ENCODE measurements around the gene USP7. TPM values are rescaled to one million over a fixed set of nuclear protein-coding genes. Genes with fewer than 3 reads are reported as not detected.

Gene USP7
- polyA plus RNA-seq, 1 of the 3 experiments (the other 2 are of a cell fraction) = 8.6 TPM

GRCh38 chr16:8910811-8911210, 52.9 kb downstream of the USP7 start:
- no peak overlapping the region for H3K4me3 ChIP-seq (ENCODE audit: low read depth in 2 of 2, low read length in 1 of 2)
- WGBS (ENCODE audit: low lambda C conversion rate) = 100% methylated on average over 1 of the region's 1 CpG
- H3K79me2 ChIP-seq (ENCODE audit: insufficient read depth) = peaks cover 27% of the 10 kb centered on the region
- CTCF ChIA-PET = interaction anchor here (0.6 to 3.9 kb wide), 3 partner anchors 25 to 344 kb away, joined by 3 to 21 read pairs (median 10); no protein-coding TSS in a partner anchor
- no peak overlapping the region for H2AFZ ChIP-seq (ENCODE audit: low read depth)
- POLR2A ChIA-PET = no interaction called here
- H3K27me3 ChIP-seq (ENCODE audit: insufficient read depth) = no peaks in the 10 kb centered on the region
- H4K20me1 ChIP-seq (ENCODE audit: insufficient read depth) = peaks cover 5% of the 10 kb centered on the region
- no peak overlapping the region for H3K27ac ChIP-seq (ENCODE audit: low read depth in 2 of 2, low read length in 1 of 2)
- peaks cover 70 to 74% of the 10 kb centered on the region in 2 experiments for H3K36me3 ChIP-seq (replicated peaks in 1 of 2; ENCODE audit: control insufficient read depth in 1 of 2, insufficient read depth in 2 of 2, low read length in 1 of 2)
- H3K9me2 ChIP-seq = no peaks in the 10 kb centered on the region
- no peak overlapping the region for H3K9ac ChIP-seq
- H3K9me3 ChIP-seq = no peaks in the 10 kb centered on the region
- H3K4me2 ChIP-seq = no peak overlapping the region
- TF ChIP-seq FOXM1 (IDR thresholded peaks at IDR 0.05; ENCODE audit: low read depth) (no peak), RFX5 (IDR thresholded peaks at IDR 0.05; ENCODE audit: low read length) (no peak), FOSL2 (IDR thresholded peaks at IDR 0.05; ENCODE audit: borderline replicate concordance, low read depth) (no peak), SMC3 (IDR thresholded peaks at IDR 0.05; ENCODE audit: low read depth, low read length) (no peak), MAX (IDR thresholded peaks at IDR 0.05; ENCODE audit: low read depth) (no peak), YY1 (IDR thresholded peaks at IDR 0.05; ENCODE audit: low read depth) (no peak), MXI1 (IDR thresholded peaks at IDR 0.05; ENCODE audit: low read depth, low read length) (no peak), RCOR1 (IDR thresholded peaks at IDR 0.05; ENCODE audit: low read length) (no peak), RAD21 (IDR thresholded peaks at IDR 0.05; ENCODE audit: low read length) (no peak)
- no peak for DNase-seq
- no peaks in the 10 kb centered on the region; a peak in 1 of 4 replicates for H3K4me1 ChIP-seq (ENCODE audit: control insufficient read depth in 1 of 2, insufficient read depth in 2 of 2, low read depth in 1 of 2, low read length in 1 of 2)
- H3F3A ChIP-seq (replicated peaks; ENCODE audit: insufficient read depth) = peaks cover 11% of the 10 kb centered on the region

- Histone ChIP-seq H3K36me3 (replicated peaks in 1 of 2; ENCODE audit: control insufficient read depth in 1 of 2, insufficient read depth in 2 of 2, low read length in 1 of 2) (peaks cover 61 to 72% of the 10 kb centered on the region in 2 experiments), H3K4me1 (ENCODE audit: control insufficient read depth in 1 of 2, insufficient read depth in 2 of 2, low read depth in 1 of 2, low read length in 1 of 2) (no peaks in the 10 kb centered on the region; a peak in 1 of 4 replicates), H3K4me3 (ENCODE audit: low read depth in 2 of 2, low read length in 1 of 2) (no peak overlapping the region), H3K79me2 (ENCODE audit: insufficient read depth) (peaks cover 17% of the 10 kb centered on the region), H3K27ac (ENCODE audit: low read depth in 2 of 2, low read length in 1 of 2) (no peak overlapping the region), H3K9ac (no peak overlapping the region), H3F3A (replicated peaks; ENCODE audit: insufficient read depth) (peaks cover 8% of the 10 kb centered on the region), H3K27me3 (ENCODE audit: insufficient read depth) (no peaks in the 10 kb centered on the region), H2AFZ (ENCODE audit: low read depth) (no peak overlapping the region), H3K4me2 (no peak overlapping the region), H3K9me3 (no peaks in the 10 kb centered on the region), H4K20me1 (ENCODE audit: insufficient read depth) (no peaks in the 10 kb centered on the region; the same call in none of the 2 replicates), H3K9me2 (no peaks in the 10 kb centered on the region)
- 93% methylated on average over 8 of the region's 8 CpGs for WGBS (ENCODE audit: low lambda C conversion rate)
- POLR2A ChIA-PET = interaction anchor here (0.6 kb wide), 1 partner anchor 212 kb away, joined by 3 read pairs; no protein-coding TSS in a partner anchor
- no peak for DNase-seq
- CTCF ChIA-PET = interaction anchor here (0.9 to 3.9 kb wide), 6 partner anchors 20 to 105 kb away, joined by 3 to 21 read pairs (median 5); no protein-coding TSS in a partner anchor
- TF ChIP-seq REST (IDR thresholded peaks at IDR 0.05; ENCODE audit: low read depth, low read length) (no peak), EZH2phosphoT487 (IDR thresholded peaks at IDR 0.05; ENCODE audit: borderline replicate concordance, low read depth) (no peak), FOSL2 (IDR thresholded peaks at IDR 0.05; ENCODE audit: borderline replicate concordance, low read depth) (no peak), NFIC (IDR thresholded peaks at IDR 0.05; ENCODE audit: borderline replicate concordance) (no peak), MAX (IDR thresholded peaks at IDR 0.05; ENCODE audit: low read depth) (no peak), EP300 (IDR thresholded peaks at IDR 0.05; ENCODE audit: borderline replicate concordance in 1 of 2, low read depth in 1 of 2, low read length in 1 of 2) (no peak), RCOR1 (IDR thresholded peaks at IDR 0.05; ENCODE audit: low read length) (no peak), POLR2AphosphoS5 (IDR thresholded peaks at IDR 0.05; ENCODE audit: low read depth, low read length) (no peak), RXRA (IDR thresholded peaks at IDR 0.05; ENCODE audit: borderline replicate concordance, low read depth) (no peak), GABPA (IDR thresholded peaks at IDR 0.05; ENCODE audit: low read depth) (no peak), IRF3 (IDR thresholded peaks at IDR 0.05; ENCODE audit: low read depth, low read length) (no peak), JUND (IDR thresholded peaks at IDR 0.05) (no peak), TEAD4 (IDR thresholded peaks at IDR 0.05; ENCODE audit: borderline replicate concordance, insufficient read depth) (no peak), SMC3 (IDR thresholded peaks at IDR 0.05; ENCODE audit: low read depth, low read length) (no peak), TAF1 (IDR thresholded peaks at IDR 0.05; ENCODE audit: borderline replicate concordance, low read depth, low read length) (no peak), FOXJ3 (CRISPR knock-in tag; IDR thresholded peaks at IDR 0.05) (no peak), ELF1 (IDR thresholded peaks at IDR 0.05) (no peak)
Measured at GRCh38 chr16:8908810-8909468, 54.8 kb downstream of the USP7 start.
